ENCODE results near the gene KLF9. TPM values are rescaled to one million over a fixed set of nuclear protein-coding genes. Genes with fewer than 3 reads are reported as not detected.

KLF9 gene
- total RNA-seq, 1 experiment from 2014 or later = 0.34 TPM

DNA sequence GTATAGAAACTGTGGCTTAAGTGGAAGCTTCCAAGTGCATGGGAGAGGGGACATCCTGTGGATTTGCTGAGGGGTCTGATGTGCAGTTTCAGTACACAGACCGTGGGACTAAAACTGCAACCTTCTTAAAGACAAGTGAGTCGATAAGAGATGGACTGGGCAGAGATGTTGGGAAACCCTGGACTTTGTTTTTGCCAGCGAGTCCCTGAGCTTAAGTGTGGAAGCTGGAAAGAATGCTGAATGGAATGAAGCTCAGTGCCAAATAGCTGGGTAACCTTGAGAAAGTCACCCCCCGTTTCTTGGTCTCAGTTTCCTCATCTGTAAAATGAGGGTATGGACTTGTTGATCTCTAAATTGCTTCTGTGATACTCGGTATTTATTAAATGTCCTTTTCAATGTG is 37.3 kb upstream of the KLF9 start:
- Histone ChIP-seq H3K36me3 (ENCODE audit: insufficient read depth, low read length, poor library complexity, severe bottlenecking) (no peaks in the 10 kb centered on the region), H3K4me1 (ENCODE audit: insufficient read depth, low read length, poor library complexity, severe bottlenecking) (no peaks in the 10 kb centered on the region), H3K4me3 (ENCODE audit: low read depth, low read length, poor library complexity, severe bottlenecking) (no peak overlapping the region), H3K27me3 (replicated peaks; ENCODE audit: insufficient read depth, low read depth, low read length, poor library complexity) (no peaks in the 10 kb centered on the region), H3K9me3 (ENCODE audit: low read depth, low read length, poor library complexity, severe bottlenecking) (no peaks in the 10 kb centered on the region), H3K27ac (ENCODE audit: low read depth, low read length, poor library complexity, severe bottlenecking) (no peak overlapping the region)
- CTCF ChIA-PET = no interaction called here
- POLR2A ChIA-PET (ENCODE audit: low non-redundant PET) = no interaction called here
- BruUV-seq (replicated peaks) = no TSS peak
- DNase-seq (ENCODE audit: low spot score) = no peak
- intact Hi-C loops (cut with micrococcal nuclease; ENCODE audit: unreplicated experiment) = no loop called here
- TF ChIP-seq EZH2 (IDR thresholded peaks at IDR 0.05; ENCODE audit: borderline replicate concordance, low read depth, low read length, poor library complexity, severe bottlenecking) = no peak
- TF ChIP-seq, protein P1, sequence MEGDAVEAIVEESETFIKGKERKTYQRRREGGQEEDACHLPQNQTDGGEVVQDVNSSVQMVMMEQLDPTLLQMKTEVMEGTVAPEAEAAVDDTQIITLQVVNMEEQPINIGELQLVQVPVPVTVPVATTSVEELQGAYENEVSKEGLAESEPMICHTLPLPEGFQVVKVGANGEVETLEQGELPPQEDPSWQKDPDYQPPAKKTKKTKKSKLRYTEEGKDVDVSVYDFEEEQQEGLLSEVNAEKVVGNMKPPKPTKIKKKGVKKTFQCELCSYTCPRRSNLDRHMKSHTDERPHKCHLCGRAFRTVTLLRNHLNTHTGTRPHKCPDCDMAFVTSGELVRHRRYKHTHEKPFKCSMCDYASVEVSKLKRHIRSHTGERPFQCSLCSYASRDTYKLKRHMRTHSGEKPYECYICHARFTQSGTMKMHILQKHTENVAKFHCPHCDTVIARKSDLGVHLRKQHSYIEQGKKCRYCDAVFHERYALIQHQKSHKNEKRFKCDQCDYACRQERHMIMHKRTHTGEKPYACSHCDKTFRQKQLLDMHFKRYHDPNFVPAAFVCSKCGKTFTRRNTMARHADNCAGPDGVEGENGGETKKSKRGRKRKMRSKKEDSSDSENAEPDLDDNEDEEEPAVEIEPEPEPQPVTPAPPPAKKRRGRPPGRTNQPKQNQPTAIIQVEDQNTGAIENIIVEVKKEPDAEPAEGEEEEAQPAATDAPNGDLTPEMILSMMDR (conservative IDR thresholded peaks at IDR 0.05; ENCODE audit: low read depth, low read length) = no peak

DNA sequence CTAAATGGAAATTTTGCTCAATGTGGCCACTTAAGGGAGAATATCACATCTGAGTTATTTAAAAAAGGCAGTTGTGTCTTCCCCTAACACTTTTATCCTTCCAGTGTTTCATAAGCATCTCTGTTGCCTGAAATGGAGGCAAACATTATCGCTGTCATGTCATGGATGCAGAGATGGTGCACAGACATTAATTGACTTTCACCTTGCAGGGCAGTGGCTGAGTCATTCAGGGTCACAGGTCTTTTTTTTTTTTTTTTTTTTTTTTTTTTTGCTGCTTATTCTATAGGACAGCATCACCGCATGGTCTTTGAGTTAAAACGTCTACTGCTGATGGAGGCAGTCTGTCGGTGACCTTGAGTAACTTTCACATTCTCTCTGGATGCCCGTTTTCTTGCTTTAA is 36.3 kb upstream of the KLF9 start:
- Histone ChIP-seq H3K27ac (ENCODE audit: low read depth, low read length, poor library complexity, severe bottlenecking) (no peak overlapping the region), H3K4me3 (ENCODE audit: low read depth, low read length, poor library complexity, severe bottlenecking) (no peak overlapping the region), H3K27me3 (replicated peaks; ENCODE audit: insufficient read depth, low read depth, low read length, poor library complexity) (no peaks in the 10 kb centered on the region), H3K4me1 (ENCODE audit: insufficient read depth, low read length, poor library complexity, severe bottlenecking) (no peaks in the 10 kb centered on the region), H3K36me3 (ENCODE audit: insufficient read depth, low read length, poor library complexity, severe bottlenecking) (no peaks in the 10 kb centered on the region), H3K9me3 (ENCODE audit: low read depth, low read length, poor library complexity, severe bottlenecking) (no peaks in the 10 kb centered on the region)
- intact Hi-C loops (cut with micrococcal nuclease; ENCODE audit: unreplicated experiment) = no loop called here
- POLR2A ChIA-PET (ENCODE audit: low non-redundant PET) = no interaction called here
- no TSS peak for BruUV-seq (replicated peaks)
- DNase-seq (ENCODE audit: low spot score) = no peak
- TF ChIP-seq, protein P1 (conservative IDR thresholded peaks at IDR 0.05; ENCODE audit: low read depth, low read length) = no peak
- TF ChIP-seq EZH2 (IDR thresholded peaks at IDR 0.05; ENCODE audit: borderline replicate concordance, low read depth, low read length, poor library complexity, severe bottlenecking) = no peak
- CTCF ChIA-PET = no interaction called here

DNA sequence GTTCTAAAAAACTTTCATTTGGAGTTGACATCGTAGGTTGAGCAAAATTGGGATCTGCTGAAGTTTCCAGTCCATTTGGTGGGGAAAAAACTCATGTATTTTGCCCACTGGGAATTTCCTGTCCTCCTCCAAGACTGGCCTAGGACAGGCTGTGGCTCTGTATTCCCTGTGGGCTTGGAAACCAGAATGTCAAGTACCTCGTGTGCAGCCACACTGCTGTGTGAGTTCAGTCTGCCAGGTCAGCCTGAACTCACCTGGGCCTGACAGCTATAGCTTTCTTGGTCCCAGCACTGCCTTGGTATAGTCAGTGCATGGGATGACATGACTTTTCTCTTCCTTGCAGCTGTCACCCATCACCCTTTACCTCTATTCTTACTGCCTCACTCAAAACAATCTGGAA is 35.0 kb upstream of the KLF9 start:
- CTCF ChIA-PET = no interaction called here
- intact Hi-C loops (cut with micrococcal nuclease; ENCODE audit: unreplicated experiment) = loop anchor here (5.0 kb wide), 1 partner anchor 72 kb away; no protein-coding TSS in a partner anchor
- DNase-seq (ENCODE audit: low spot score) = no peak
- no TSS peak for BruUV-seq (replicated peaks)
- no peaks in the 10 kb centered on the region for H3K36me3 ChIP-seq (ENCODE audit: insufficient read depth, low read length, poor library complexity, severe bottlenecking)
- H3K4me3 ChIP-seq (ENCODE audit: low read depth, low read length, poor library complexity, severe bottlenecking) = no peak overlapping the region
- TF ChIP-seq, protein P1 (conservative IDR thresholded peaks at IDR 0.05; ENCODE audit: low read depth, low read length) = no peak
- TF ChIP-seq EZH2 (IDR thresholded peaks at IDR 0.05; ENCODE audit: borderline replicate concordance, low read depth, low read length, poor library complexity, severe bottlenecking) = no peak
- no peaks in the 10 kb centered on the region for H3K9me3 ChIP-seq (ENCODE audit: low read depth, low read length, poor library complexity, severe bottlenecking)
- POLR2A ChIA-PET (ENCODE audit: low non-redundant PET) = no interaction called here
- no peaks in the 10 kb centered on the region for H3K4me1 ChIP-seq (ENCODE audit: insufficient read depth, low read length, poor library complexity, severe bottlenecking)
- no peak overlapping the region for H3K27ac ChIP-seq (ENCODE audit: low read depth, low read length, poor library complexity, severe bottlenecking)
- no peaks in the 10 kb centered on the region for H3K27me3 ChIP-seq (replicated peaks; ENCODE audit: insufficient read depth, low read depth, low read length, poor library complexity)
